GM23248 (cell line): ENCODE data around the gene POGLUT2. TPM values are rescaled to one million over a fixed set of nuclear protein-coding genes. Genes with fewer than 3 reads are reported as not detected.

Source experiments
- DNase-seq: peaks from one replicate; pipeline ENCODE4 v3.0.0-alpha.2; 2015
- H2AFZ ChIP-seq: fragments of 200-600 bp; sonication (generic); 2 replicates; pipeline ENCODE4 v1.6.1; 2016; ENCODE audit warnings: antibody characterized with exemption
- H3F3A ChIP-seq: fragments of 200-600 bp; sonication (generic); 2 replicates; pipeline ENCODE4 v1.6.1; 2016; ENCODE audit warnings: mild to moderate bottlenecking, antibody characterized with exemption, mixed run types; ENCODE audit not compliant: insufficient read depth
- H3K27ac ChIP-seq: fragments of 200-600 bp; sonication (generic); 2 replicates; pipeline ENCODE4 v1.5.1; 2016; ENCODE audit warnings: mild to moderate bottlenecking
- H3K27me3 ChIP-seq: fragments of 200-600 bp; sonication (generic); replicated peaks from 2 replicates; pipeline ENCODE4 v1.6.1; 2016; ENCODE audit warnings: mild to moderate bottlenecking; ENCODE audit not compliant: insufficient read depth
- H3K36me3 ChIP-seq: fragments of 200-600 bp; sonication (generic); 2 replicates; pipeline ENCODE4 v1.6.1; 2016; ENCODE audit warnings: low read depth, mild to moderate bottlenecking
- H3K4me1 ChIP-seq: fragments of 200-600 bp; sonication (generic); 2 replicates; pipeline ENCODE4 v1.6.1; 2016; ENCODE audit warnings: mild to moderate bottlenecking; ENCODE audit not compliant: insufficient read depth
- H3K4me2 ChIP-seq: fragments of 200-600 bp; sonication (generic); one replicate; pipeline ENCODE4 v1.6.1; 2016; ENCODE audit warnings: mild to moderate bottlenecking; ENCODE audit not compliant: unreplicated experiment
- H3K4me3 ChIP-seq: fragments of 200-600 bp; sonication (generic); 2 replicates; pipeline ENCODE4 v1.5.1; 2016; ENCODE audit warnings: mild to moderate bottlenecking
- H3K79me2 ChIP-seq: fragments of 200-600 bp; sonication (generic); 2 replicates; pipeline ENCODE4 v1.6.1; 2016; ENCODE audit warnings: mild to moderate bottlenecking; ENCODE audit not compliant: insufficient read depth
- H3K9ac ChIP-seq: fragments of 200-600 bp; sonication (generic); 2 replicates; pipeline ENCODE4 v1.6.1; 2016; ENCODE audit warnings: mild to moderate bottlenecking
- H3K9me2 ChIP-seq: fragments of 200-600 bp; sonication (generic); 2 replicates; pipeline ENCODE4 v1.6.1; 2016; ENCODE audit warnings: mixed run types, mild to moderate bottlenecking, moderate library complexity; ENCODE audit not compliant: insufficient read depth
- H3K9me3 ChIP-seq: fragments of 200-600 bp; sonication (generic); one replicate; pipeline ENCODE4 v1.6.1; 2017; ENCODE audit warnings: low read depth
- H4K20me1 ChIP-seq: fragments of 200-600 bp; sonication (generic); 2 replicates; pipeline ENCODE4 v1.6.0; 2016; ENCODE audit not compliant: insufficient read depth
- EZH2 ChIP-seq: fragments of 200-600 bp; sonication (generic); IDR thresholded peaks from 2 replicates; pipeline ENCODE4 v1.6.1; 2018; ENCODE audit warnings: antibody characterized with exemption, mild to moderate bottlenecking; ENCODE audit not compliant: insufficient read depth, poor library complexity, severe bottlenecking
- EZH2phosphoT487 ChIP-seq: fragments of 200-600 bp; sonication (generic); IDR thresholded peaks from 2 replicates; pipeline ENCODE4 v1.6.1; 2018; ENCODE audit warnings: antibody characterized with exemption, moderate library complexity, mild to moderate bottlenecking, low read depth; ENCODE audit not compliant: insufficient read depth
- WGBS, 2 experiments: methylation state at CpG; one replicate each; pipeline ENCODE4 v1.1.6; 2015 to 2017; ENCODE audit warnings: low lambda C conversion rate in 2 of 2, low coverage in 1 of 2; ENCODE audit errors: missing lambda C conversion rate in 2 of 2; 5-methylcytosine and 5-hydroxymethylcytosine counted together
- in situ Hi-C: fragments of 300-500 bp; cut with MboI; formaldehyde crosslinking; loops from 2 replicates; pipeline ENCODE4 v1.15.0; 2020
- polyA plus RNA-seq: library from polyadenylated mRNA; unstranded; fragments of >200 nt; fragmentation: Nextera tagmentation; extraction: Ambion mirVana; gene quantifications from 2 replicates; pipeline ENCODE4 v1.2.1, GENCODE V29; 2016
- total RNA-seq: library from RNA; depleted of rRNA; stranded (reverse); fragments of >200 nt; shearing (Covaris generic); gene quantifications from 2 replicates; pipeline ENCODE4 v1.2.3, GENCODE V29; 2014

The POGLUT2 gene
- total and polyA plus RNA-seq, 2 experiments from 2014 or later: 26.0 to 27.7 TPM

- TF ChIP-seq EZH2phosphoT487: no peak
- TF ChIP-seq EZH2: no peak
- 96 to 98% methylated on average over 3 of the region's 3 CpGs for WGBS, 2 experiments
- Histone ChIP-seq H3K27me3 (no peaks in the 10 kb centered on the region), H3K4me1 (peaks cover 18% of the 10 kb centered on the region), H3K9me3 (no peaks in the 10 kb centered on the region), H3K27ac (no peak overlapping the region), H3K9me2 (no peaks in the 10 kb centered on the region), H2AFZ (no peak overlapping the region), H3K9ac (no peak overlapping the region), H3K36me3 (peaks cover 5% of the 10 kb centered on the region; the same call in 1 of the 2 replicates), H3F3A (peaks cover 4% of the 10 kb centered on the region; the same call in 1 of the 2 replicates), H3K4me3 (no peak overlapping the region), H3K4me2 (no peak overlapping the region), H3K79me2 (peaks cover 100% of the 10 kb centered on the region), H4K20me1 (no peaks in the 10 kb centered on the region)
- DNase-seq: no peak
- in situ Hi-C loops: no loop called here
Measured at GRCh38 chr13:102805680-102806079, 6.9 kb upstream of the POGLUT2 start.

GRCh38 chr13:102800145-102801041 is 1.6 kb upstream of the POGLUT2 start:
- TF ChIP-seq EZH2phosphoT487: no peak
- TF ChIP-seq EZH2: no peak

GRCh38 chr13:102799426-102800144 is 809 bp upstream of the POGLUT2 start:
- H3K9ac ChIP-seq: peak overlapping the region; percentile 82
- H3K27ac ChIP-seq: peak overlapping the region; percentile 57
- peaks cover 5% of the 10 kb centered on the region; the same call in 1 of the 2 replicates for H3F3A ChIP-seq
- H3K79me2 ChIP-seq: peaks cover 79% of the 10 kb centered on the region
- H3K27me3 ChIP-seq: no peaks in the 10 kb centered on the region
- H4K20me1 ChIP-seq: no peaks in the 10 kb centered on the region
- H2AFZ ChIP-seq: peak overlapping the region; percentile 87
- no peaks in the 10 kb centered on the region for H3K36me3 ChIP-seq
- peak overlapping the region; percentile 78 for H3K4me3 ChIP-seq
- H3K9me2 ChIP-seq: no peaks in the 10 kb centered on the region
- WGBS, 2 experiments: 1 to 2% methylated on average over 67 of the region's 69 CpGs
- H3K4me1 ChIP-seq: peaks cover 18% of the 10 kb centered on the region
- DNase-seq: peak; percentile 61
- peak overlapping the region; percentile 97 for H3K4me2 ChIP-seq
- TF ChIP-seq EZH2phosphoT487 (no peak), EZH2 (no peak)
- in situ Hi-C loops: no loop called here
- no peaks in the 10 kb centered on the region for H3K9me3 ChIP-seq

More at GRCh38 chr13:102800145-102801041, 1.6 kb upstream of the POGLUT2 start:
- Histone ChIP-seq H3K9ac (peak overlapping the region; percentile 82), H3K79me2 (peaks cover 86% of the 10 kb centered on the region), H3K4me2 (peak overlapping the region; percentile 97), H3K9me2 (no peaks in the 10 kb centered on the region), H3K27ac (peak overlapping the region; percentile 57), H3K9me3 (no peaks in the 10 kb centered on the region), H3F3A (peaks cover 5% of the 10 kb centered on the region; the same call in 1 of the 2 replicates), H3K27me3 (no peaks in the 10 kb centered on the region), H2AFZ (peak overlapping the region; percentile 87), H3K36me3 (no peaks in the 10 kb centered on the region), H4K20me1 (no peaks in the 10 kb centered on the region), H3K4me1 (peaks cover 18% of the 10 kb centered on the region), H3K4me3 (peak overlapping the region; percentile 78)
- peak; percentile 89 for DNase-seq
- in situ Hi-C loops: no loop called here
- WGBS, 2 experiments: 2 to 3% methylated on average over 65 to 72 of the region's 81 CpGs

- TF ChIP-seq EZH2phosphoT487: no peak
- TF ChIP-seq EZH2: no peak
- H3K9me3 ChIP-seq: no peaks in the 10 kb centered on the region
- no peaks in the 10 kb centered on the region for H4K20me1 ChIP-seq
- no peak overlapping the region for H3K4me3 ChIP-seq
- no peak overlapping the region for H3K9ac ChIP-seq
- no peak overlapping the region for H2AFZ ChIP-seq
- no peaks in the 10 kb centered on the region for H3K9me2 ChIP-seq
- no peaks in the 10 kb centered on the region for H3K27me3 ChIP-seq
- H3K79me2 ChIP-seq: peaks cover 26% of the 10 kb centered on the region
- no peak overlapping the region for H3K27ac ChIP-seq
- H3K4me2 ChIP-seq: no peak overlapping the region
- in situ Hi-C loops: no loop called here
- H3K4me1 ChIP-seq: no peaks in the 10 kb centered on the region; the same call in 1 of the 2 replicates
- no peaks in the 10 kb centered on the region for H3F3A ChIP-seq
- H3K36me3 ChIP-seq: peaks cover 15% of the 10 kb centered on the region; the same call in 1 of the 2 replicates
- 84% methylated on average over 9 of the region's 9 CpGs for WGBS, 2 experiments
- DNase-seq: no peak
Measured at GRCh38 chr13:102793611-102794355, 5.0 kb downstream of the POGLUT2 start.
